ENCODE measurements around the gene HSPG2.

HSPG2 gene

DNA sequence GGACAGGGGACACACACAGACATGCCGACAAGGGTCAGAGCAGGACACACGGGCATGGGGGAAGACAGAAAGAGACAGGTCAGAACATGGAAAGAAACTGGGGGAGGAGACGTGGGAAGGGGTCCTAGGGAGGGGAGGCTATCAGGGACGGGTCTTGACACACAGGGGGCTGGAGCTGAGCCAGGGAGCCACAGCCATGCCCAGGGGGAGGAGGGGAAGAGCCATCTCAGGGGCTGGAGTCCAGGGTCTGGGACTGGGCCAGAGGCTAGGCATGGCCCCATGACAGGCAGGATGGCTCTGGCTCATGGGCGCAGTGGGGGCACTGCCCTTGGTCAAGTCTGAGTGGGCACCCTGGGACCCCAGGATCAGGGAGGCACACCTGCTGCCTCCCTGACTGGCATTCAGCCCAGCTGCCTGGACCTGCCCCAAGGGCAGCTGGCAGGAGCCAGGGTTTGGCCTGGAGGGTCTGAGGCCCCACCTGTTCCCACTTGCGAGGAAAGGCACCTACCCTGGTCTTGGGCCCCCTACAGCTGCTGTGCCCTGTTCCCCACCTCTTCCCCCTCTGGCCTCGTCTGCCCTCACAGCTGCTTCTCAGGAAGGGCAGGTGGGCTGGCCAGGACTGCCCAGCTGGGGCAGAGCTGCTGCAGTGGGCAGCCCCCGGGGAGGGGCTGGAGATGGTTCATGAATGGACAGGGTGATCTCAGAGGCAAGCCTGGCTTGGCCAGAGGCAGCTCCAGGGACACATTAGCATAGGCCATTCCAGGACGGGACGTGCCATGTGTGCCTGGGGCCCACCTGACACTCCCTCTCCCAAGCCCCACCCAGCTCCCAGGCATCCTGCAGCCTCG lies 42.9 kb downstream of the HSPG2 start:
- Histone ChIP-seq H3K27me3 (ENCODE audit: insufficient read depth, poor library complexity, severe bottlenecking) (no peaks in the 10 kb centered on the region), H3K36me3 (ENCODE audit: low read depth) (peaks cover 13% of the 10 kb centered on the region; the same call in 1 of the 2 replicates), H3K27ac (ENCODE audit: poor library complexity, severe bottlenecking) (no peak overlapping the region), H3K4me1 (ENCODE audit: insufficient read depth, poor library complexity, severe bottlenecking) (no peaks in the 10 kb centered on the region), H3K4me3 (ENCODE audit: severe bottlenecking) (no peak overlapping the region), H3K9me3 (ENCODE audit: severe bottlenecking) (no peaks in the 10 kb centered on the region)
- TF ChIP-seq, protein P1, sequence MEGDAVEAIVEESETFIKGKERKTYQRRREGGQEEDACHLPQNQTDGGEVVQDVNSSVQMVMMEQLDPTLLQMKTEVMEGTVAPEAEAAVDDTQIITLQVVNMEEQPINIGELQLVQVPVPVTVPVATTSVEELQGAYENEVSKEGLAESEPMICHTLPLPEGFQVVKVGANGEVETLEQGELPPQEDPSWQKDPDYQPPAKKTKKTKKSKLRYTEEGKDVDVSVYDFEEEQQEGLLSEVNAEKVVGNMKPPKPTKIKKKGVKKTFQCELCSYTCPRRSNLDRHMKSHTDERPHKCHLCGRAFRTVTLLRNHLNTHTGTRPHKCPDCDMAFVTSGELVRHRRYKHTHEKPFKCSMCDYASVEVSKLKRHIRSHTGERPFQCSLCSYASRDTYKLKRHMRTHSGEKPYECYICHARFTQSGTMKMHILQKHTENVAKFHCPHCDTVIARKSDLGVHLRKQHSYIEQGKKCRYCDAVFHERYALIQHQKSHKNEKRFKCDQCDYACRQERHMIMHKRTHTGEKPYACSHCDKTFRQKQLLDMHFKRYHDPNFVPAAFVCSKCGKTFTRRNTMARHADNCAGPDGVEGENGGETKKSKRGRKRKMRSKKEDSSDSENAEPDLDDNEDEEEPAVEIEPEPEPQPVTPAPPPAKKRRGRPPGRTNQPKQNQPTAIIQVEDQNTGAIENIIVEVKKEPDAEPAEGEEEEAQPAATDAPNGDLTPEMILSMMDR (IDR thresholded peaks at IDR 0.05; ENCODE audit: poor library complexity, severe bottlenecking): no peak
- DNase-seq (ENCODE audit: low spot score): peak; percentile 46
- ATAC-seq (ENCODE audit: low read depth): no peak

DNA sequence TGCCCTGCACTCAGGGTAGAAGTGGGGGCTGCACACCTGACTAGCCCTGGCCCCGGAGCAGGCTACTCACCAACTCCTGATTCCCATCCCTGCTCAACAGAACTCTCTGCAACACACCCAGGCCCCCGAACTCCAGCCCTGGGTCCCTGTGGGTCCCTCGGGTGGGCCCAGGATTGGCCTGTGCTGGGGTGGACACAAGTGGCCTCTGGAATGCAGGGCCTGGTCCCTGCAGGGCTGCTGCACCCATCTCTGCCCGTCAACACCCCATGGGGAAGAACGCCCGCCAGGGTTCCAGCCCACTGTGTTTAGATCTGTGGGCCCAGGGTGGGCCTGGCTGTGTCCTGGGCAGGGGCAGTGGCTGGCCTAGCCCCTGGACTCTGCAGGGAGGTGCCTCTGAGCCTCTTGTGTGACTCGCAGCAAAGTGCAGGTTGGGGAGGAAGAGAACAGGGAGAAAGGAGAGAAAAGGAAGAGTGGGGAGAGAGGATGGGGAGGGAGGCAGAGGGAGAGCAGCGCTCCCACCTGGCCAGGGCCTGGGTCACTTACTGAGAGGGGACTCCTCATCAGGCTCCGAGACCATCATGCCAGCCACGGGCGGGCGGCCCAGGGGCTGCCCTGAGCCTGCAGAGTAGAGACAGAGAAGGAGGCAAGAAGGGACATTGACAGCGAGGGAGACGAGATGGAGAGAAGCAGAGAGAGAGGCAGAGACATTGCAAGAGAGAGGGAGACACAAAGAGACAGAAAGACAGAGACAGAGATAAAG lies 43.9 kb downstream of the HSPG2 start:
- ATAC-seq (ENCODE audit: low read depth): no peak
- H3K27me3 ChIP-seq (ENCODE audit: insufficient read depth, poor library complexity, severe bottlenecking): no peaks in the 10 kb centered on the region

DNA sequence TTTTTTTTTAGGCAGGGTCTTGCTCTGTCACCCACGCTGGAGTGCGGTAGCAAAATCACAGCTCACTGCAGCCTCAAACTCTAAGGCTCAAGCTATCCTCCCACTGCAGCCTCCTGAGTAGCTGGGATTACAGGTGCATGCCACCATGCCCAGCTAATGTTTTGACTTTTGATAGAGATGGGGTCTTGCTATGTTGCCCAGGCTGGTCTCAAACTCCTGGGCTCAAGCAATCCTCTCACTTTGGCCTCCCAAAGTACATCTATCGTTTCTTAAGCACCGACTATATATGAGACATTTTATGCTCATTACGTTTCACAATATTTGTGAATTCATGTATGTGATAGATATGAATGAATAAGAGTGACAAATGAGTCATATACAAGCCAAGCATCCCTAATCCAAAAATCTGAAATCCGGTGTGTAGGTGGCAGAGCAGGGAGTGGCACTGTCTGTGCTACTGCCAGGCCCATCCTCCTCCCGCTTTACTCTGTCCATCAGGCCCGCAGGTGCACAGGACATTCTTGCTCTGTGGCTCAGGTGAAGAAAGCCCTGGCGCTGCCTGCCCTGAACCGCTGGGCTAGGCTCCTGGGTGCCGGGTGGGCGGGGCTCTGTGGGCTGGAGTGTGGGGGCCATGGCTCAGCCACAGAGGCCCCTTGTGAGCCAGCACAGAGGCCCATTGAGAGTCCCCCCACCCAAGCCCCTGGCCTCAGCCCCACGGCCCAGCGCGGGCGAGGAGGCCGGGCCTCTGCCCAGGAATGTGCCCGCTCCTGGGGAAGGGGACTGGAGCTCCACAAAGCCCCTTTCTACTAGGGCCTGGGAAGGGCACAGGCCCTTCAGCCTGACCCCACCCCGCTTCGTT lies 45.3 kb downstream of the HSPG2 start:
- H3K4me1 ChIP-seq (ENCODE audit: insufficient read depth, poor library complexity, severe bottlenecking): no peaks in the 10 kb centered on the region
- peak; percentile 32 for DNase-seq (ENCODE audit: low spot score)
- H3K27me3 ChIP-seq (ENCODE audit: insufficient read depth, poor library complexity, severe bottlenecking): no peaks in the 10 kb centered on the region
- peak; percentile 17; the same call in 1 of the 3 replicates for ATAC-seq (ENCODE audit: low read depth)
- H3K9me3 ChIP-seq (ENCODE audit: severe bottlenecking): no peaks in the 10 kb centered on the region
- no peak overlapping the region for H3K27ac ChIP-seq (ENCODE audit: poor library complexity, severe bottlenecking)
- H3K4me3 ChIP-seq (ENCODE audit: severe bottlenecking): no peak overlapping the region
- TF ChIP-seq, protein P1 (IDR thresholded peaks at IDR 0.05; ENCODE audit: poor library complexity, severe bottlenecking): no peak
- peaks cover 17% of the 10 kb centered on the region; the same call in 1 of the 2 replicates for H3K36me3 ChIP-seq (ENCODE audit: low read depth)

More for the DNA sequence above, 43.9 kb downstream of the HSPG2 start:
- TF ChIP-seq, protein P1 (IDR thresholded peaks at IDR 0.05; ENCODE audit: poor library complexity, severe bottlenecking): no peak
- no peaks in the 10 kb centered on the region for H3K4me1 ChIP-seq (ENCODE audit: insufficient read depth, poor library complexity, severe bottlenecking)
- DNase-seq (ENCODE audit: low spot score): peak; percentile 45
- H3K4me3 ChIP-seq (ENCODE audit: severe bottlenecking): no peak overlapping the region
- peaks cover 17% of the 10 kb centered on the region; the same call in 1 of the 2 replicates for H3K36me3 ChIP-seq (ENCODE audit: low read depth)
- H3K27ac ChIP-seq (ENCODE audit: poor library complexity, severe bottlenecking): no peak overlapping the region
- no peaks in the 10 kb centered on the region for H3K9me3 ChIP-seq (ENCODE audit: severe bottlenecking)

DNA sequence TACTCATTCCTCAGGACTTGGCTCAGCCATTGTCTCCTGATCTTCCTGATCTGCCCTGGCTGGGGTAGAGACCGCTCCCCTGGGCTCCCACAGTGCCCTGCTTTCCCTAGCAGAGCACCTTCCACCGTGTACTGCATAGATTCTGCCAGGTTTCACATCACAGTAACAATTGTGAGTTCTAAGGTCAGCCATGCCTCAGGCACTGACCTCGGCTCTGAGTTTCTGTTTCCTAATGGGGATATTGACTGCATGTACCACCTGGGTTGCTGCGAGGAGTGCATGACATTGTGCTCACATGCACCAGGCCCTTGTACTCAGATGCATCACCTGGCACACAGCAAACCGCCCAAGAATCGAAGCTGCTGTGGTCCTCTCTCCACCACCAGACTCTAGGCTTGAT lies 46.0 kb downstream of the HSPG2 start:
- Histone ChIP-seq H3K4me3 (ENCODE audit: severe bottlenecking) (no peak overlapping the region), H3K4me1 (ENCODE audit: insufficient read depth, poor library complexity, severe bottlenecking) (no peaks in the 10 kb centered on the region), H3K27ac (ENCODE audit: poor library complexity, severe bottlenecking) (no peak overlapping the region), H3K27me3 (ENCODE audit: insufficient read depth, poor library complexity, severe bottlenecking) (no peaks in the 10 kb centered on the region), H3K9me3 (ENCODE audit: severe bottlenecking) (no peaks in the 10 kb centered on the region), H3K36me3 (ENCODE audit: low read depth) (peaks cover 15% of the 10 kb centered on the region; the same call in 1 of the 2 replicates)
- DNase-seq (ENCODE audit: low spot score) (peak; percentile 29), ATAC-seq (ENCODE audit: low read depth) (no peak)
- TF ChIP-seq, protein P1 (IDR thresholded peaks at IDR 0.05; ENCODE audit: poor library complexity, severe bottlenecking): no peak
